Activated T-helper 17 cell treated with anti-CD3 and anti-CD28 coated beads, Interleukin-2, amount 50 U/mL, for 72 hours (primary cell): ENCODE data around the gene DRD4. TPM values are rescaled to one million over a fixed set of nuclear protein-coding genes. Genes with fewer than 3 reads are reported as not detected.

Experiments used
- ATAC-seq: fragments of 150-1000 bp; cut with Tn5 transposase; replicated peaks from 2 replicates; pipeline ENCODE4 v1.10.0; 2021; ENCODE audit warnings: mild to moderate bottlenecking, moderate library complexity
- H3K27ac Mint-ChIP-seq: one replicate; pipeline ENCODE4 v1.8.0; 2022; ENCODE audit warnings: mixed read lengths
- H3K27me3 Mint-ChIP-seq: one replicate; pipeline ENCODE4 v1.8.0; 2022; ENCODE audit warnings: mixed read lengths
- H3K36me3 Mint-ChIP-seq: one replicate; pipeline ENCODE4 v1.8.0; 2022; ENCODE audit warnings: low read depth, mild to moderate bottlenecking, mixed read lengths
- H3K4me1 Mint-ChIP-seq: one replicate; pipeline ENCODE4 v1.8.0; 2022; ENCODE audit warnings: mixed read lengths
- H3K4me3 Mint-ChIP-seq: one replicate; pipeline ENCODE4 v1.8.0; 2022; ENCODE audit warnings: mild to moderate bottlenecking, mixed read lengths
- H3K9me3 Mint-ChIP-seq: one replicate; pipeline ENCODE4 v1.8.0; 2022; ENCODE audit warnings: mixed read lengths
- total RNA-seq, 2 donors: library from RNA; stranded (reverse); gene quantifications; one replicate each; pipeline ENCODE4 v1.2.3, GENCODE V29; 2022

DRD4 gene
- total RNA-seq, 2 donors from 2014 or later: 0.48 to 3.8 TPM

DNA sequence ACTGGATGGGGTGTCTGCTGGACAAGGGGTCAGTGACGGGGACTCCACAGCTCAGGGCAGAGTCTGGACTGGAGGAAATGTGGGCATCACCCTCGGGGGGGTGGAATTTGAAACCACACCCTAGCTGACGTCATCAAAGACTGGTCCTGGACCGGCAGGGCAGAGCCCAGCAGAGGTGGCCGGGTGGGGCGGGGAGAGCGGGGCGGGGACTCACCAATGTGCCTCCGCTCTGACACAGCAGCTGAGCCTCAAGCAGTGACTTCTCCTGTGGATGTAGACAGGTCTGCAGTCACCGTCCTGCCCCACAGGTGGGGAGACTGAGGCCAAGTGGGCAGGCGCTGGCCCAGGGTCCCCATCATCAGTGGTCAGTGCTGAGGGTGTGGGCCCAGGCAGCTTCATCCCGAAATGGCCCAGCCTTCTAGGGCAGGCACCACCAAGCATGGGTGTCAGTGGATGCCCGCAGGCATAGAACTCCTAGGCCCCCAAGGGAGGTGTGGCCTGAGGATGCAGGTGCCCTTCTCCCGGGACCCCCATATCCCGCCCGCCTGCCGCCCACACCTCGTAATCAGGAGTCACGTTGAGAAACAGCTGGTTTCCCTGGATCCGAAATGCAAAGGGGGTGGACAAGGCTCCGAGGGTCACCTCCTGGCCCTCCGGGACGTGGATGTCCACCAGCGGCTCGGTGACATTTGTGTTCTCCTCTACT lies 12.9 kb upstream of the DRD4 start:
- H3K4me3 Mint-ChIP-seq: no peak overlapping the region
- H3K36me3 Mint-ChIP-seq: peaks cover 20% of the 10 kb centered on the region
- no peak overlapping the region for H3K27ac Mint-ChIP-seq
- no peak for ATAC-seq
- H3K27me3 Mint-ChIP-seq: peaks cover 12% of the 10 kb centered on the region
- H3K9me3 Mint-ChIP-seq: no peaks in the 10 kb centered on the region
- peaks cover 17% of the 10 kb centered on the region for H3K4me1 Mint-ChIP-seq

DNA sequence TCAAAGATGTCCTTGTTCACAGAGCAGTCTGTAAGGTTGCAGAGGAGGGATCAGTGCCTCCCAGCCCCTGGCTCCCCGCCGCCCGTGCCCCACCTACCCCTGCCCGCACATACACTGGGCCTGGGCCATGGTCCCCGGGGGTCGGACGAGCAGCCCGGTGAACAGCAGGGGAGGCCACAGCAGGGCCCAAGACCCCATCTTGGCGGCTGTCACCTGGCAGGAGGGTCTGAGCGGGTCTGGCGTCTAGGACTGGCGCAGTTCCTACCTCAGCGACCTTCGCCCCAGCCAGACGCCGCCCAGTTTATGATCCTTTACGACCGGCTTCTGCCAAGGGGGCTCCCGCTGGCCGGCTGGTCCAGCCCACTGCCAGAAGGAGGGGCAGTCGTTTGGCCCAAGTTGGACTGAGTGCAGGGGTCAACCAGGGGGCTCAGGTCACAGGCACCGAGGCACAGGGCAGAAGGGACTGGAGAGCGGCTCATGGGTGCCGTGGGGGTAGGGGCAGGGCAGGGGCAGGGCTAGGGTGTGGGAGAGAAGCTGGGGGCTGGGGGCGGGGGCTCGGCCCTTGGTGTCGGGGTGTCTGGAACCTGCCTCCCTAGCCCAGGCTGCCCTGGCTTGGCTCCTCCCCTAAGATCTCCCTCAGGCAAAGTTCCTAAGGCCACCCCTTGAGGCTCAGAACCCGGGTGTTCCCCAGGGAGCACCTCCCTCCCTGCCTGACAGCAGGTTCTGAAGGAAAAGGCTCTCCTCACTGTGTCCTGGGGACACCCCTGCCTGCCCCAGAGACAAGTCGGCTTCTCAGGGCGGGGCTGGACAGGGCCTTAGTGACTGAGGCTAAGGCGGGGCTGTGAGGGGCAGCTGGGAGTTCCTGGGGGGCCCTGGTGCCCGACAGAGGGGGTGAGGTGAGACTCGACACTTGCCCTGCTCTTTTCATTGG lies 12.1 kb upstream of the DRD4 start, which contains the start of gene CDHR5:
Gene CDHR5, minus strand, starts transcription at position 251 of the 931 bp plus-strand sequence. Its CDS starts 53 bp downstream, at position 198.
- Mint-ChIP-seq H3K4me3 (no peak within 1 kb of the TSS), H3K27me3 (peaks cover 17% of the 10 kb centered on the region), H3K4me1 (peaks cover 23% of the 10 kb centered on the region), H3K36me3 (peaks cover 20% of the 10 kb centered on the region), H3K9me3 (no peaks in the 10 kb centered on the region), H3K27ac (no peak within 1 kb of the TSS)
- no peak for ATAC-seq

DNA sequence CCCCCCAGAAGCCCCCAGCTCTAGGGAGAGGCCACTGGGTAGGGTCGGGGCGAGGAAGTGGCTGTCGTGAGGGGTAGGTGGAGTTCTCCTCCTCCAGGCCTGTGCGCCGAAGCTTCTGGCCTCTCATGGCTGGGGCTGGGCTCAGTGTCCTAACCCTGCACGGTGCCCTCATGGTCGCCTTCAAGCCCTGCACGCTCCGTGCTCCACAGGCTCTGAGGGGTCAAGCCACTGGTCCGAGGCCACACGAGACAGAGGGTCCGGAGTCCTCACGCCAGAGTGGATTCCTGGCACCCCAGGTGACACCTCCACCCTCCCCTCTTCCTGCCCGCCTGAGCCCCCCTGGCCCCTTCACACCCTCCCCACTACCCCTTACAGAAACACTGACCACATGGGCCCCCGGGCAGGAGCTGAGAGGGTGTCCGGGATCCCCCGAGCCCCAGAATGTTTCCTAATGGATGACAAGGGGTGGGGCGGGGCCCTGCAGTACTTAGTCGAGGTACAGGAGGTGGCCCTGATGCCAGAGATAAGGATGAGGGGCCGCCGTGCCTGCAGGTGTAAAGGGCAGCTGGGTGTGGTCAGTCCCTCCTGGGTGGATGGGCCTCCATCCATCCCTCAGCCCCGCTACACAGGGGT lies 11.3 kb upstream of the DRD4 start:
- H3K27me3 Mint-ChIP-seq: peaks cover 17% of the 10 kb centered on the region
- H3K4me3 Mint-ChIP-seq: no peak overlapping the region
- no peak for ATAC-seq
- peaks cover 23% of the 10 kb centered on the region for H3K4me1 Mint-ChIP-seq
- no peak overlapping the region for H3K27ac Mint-ChIP-seq
- H3K9me3 Mint-ChIP-seq: no peaks in the 10 kb centered on the region
- peaks cover 20% of the 10 kb centered on the region for H3K36me3 Mint-ChIP-seq

DNA sequence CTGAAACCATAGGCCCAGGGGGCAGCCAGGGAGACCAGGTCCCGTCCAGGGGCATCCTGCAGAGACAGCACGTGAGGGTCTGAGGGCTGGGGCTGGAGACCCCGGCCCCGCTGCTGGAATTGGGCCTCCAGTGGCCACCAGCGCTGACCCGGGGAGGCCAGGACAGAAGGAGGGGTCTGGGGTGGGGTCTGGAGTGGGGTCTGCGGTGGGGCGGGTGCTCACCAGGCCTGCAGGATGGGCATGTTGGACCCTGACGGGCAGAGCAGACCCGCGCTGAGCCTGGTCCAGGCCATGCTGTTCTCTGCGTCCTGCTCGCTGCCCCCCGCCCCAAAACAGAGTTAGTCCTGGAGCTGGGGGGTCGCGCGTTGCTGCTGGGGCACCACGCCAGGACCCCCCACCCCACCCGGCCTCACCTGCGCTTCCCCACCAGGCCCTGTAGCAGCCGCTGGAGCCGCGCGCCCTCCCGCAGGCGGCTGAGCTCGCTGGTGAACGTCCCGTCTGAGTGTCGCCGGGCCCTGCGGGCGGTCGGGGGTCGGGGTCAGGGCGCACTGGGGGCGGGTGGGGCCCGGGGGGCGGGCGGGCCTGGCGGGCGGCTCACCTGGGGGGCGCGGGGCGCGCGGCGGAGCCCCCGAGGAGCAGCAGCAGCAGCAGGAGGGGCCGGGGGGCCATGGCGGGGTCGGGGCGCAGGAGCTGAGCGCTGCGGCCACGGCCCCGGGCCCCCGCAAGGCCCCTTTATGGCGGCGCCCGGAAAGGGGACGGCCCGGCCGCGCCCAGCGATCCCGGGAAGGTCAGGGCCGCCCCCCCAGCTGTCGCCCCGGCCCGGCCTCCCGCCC lies 10.4 kb upstream of the DRD4 start, which contains the start of gene SCT:
Gene SCT, minus strand, starts transcription at position 707 of the 833 bp plus-strand sequence. Its CDS starts 38 bp downstream, at position 669.
- ATAC-seq: no peak
- Mint-ChIP-seq H3K4me3 (peak within 1 kb of the TSS; percentile 52), H3K36me3 (peaks cover 20% of the 10 kb centered on the region), H3K9me3 (no peaks in the 10 kb centered on the region), H3K4me1 (peaks cover 23% of the 10 kb centered on the region), H3K27ac (no peak within 1 kb of the TSS), H3K27me3 (peaks cover 17% of the 10 kb centered on the region)

DNA sequence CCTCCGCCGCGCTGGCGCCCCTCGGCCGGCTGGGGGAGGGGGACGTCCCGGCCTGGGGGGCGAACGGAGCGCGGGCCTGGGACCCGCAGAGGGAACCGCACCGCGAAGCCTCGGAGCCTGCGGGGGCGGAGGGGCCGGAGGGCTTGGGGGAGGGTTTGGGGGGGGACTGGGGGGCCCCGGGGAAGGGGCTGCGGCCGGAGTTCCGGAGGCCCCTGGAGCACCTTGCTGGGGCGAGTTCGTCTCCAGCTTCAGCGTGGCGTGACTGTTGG lies 9.8 kb upstream of the DRD4 start:
- Mint-ChIP-seq H3K9me3 (no peaks in the 10 kb centered on the region), H3K27ac (no peak overlapping the region), H3K36me3 (peaks cover 20% of the 10 kb centered on the region), H3K4me1 (peaks cover 23% of the 10 kb centered on the region), H3K27me3 (peaks cover 17% of the 10 kb centered on the region), H3K4me3 (no peak overlapping the region)
- no peak for ATAC-seq

GRCh38 chr11:628056-628455 lies 9.0 kb upstream of the DRD4 start:
- Mint-ChIP-seq H3K27ac (no peak overlapping the region), H3K9me3 (no peaks in the 10 kb centered on the region), H3K36me3 (peaks cover 19% of the 10 kb centered on the region), H3K27me3 (peaks cover 17% of the 10 kb centered on the region), H3K4me1 (peaks cover 23% of the 10 kb centered on the region), H3K4me3 (peak overlapping the region; percentile 52)
- ATAC-seq: no peak

GRCh38 chr11:629237-629583 lies 7.9 kb upstream of the DRD4 start:
- Mint-ChIP-seq H3K27me3 (peaks cover 17% of the 10 kb centered on the region), H3K4me3 (peak overlapping the region; percentile 52)
- ATAC-seq: peak; percentile 53

GRCh38 chr11:630871-631270 lies 6.2 kb upstream of the DRD4 start:
- peaks cover 23% of the 10 kb centered on the region for H3K4me1 Mint-ChIP-seq
- H3K36me3 Mint-ChIP-seq: peaks cover 15% of the 10 kb centered on the region
- H3K27me3 Mint-ChIP-seq: peaks cover 17% of the 10 kb centered on the region

More at GRCh38 chr11:629237-629583, 7.9 kb upstream of the DRD4 start:
- Mint-ChIP-seq H3K4me1 (peaks cover 23% of the 10 kb centered on the region), H3K27ac (peak overlapping the region; percentile 65), H3K9me3 (no peaks in the 10 kb centered on the region), H3K36me3 (peaks cover 15% of the 10 kb centered on the region)

DNA sequence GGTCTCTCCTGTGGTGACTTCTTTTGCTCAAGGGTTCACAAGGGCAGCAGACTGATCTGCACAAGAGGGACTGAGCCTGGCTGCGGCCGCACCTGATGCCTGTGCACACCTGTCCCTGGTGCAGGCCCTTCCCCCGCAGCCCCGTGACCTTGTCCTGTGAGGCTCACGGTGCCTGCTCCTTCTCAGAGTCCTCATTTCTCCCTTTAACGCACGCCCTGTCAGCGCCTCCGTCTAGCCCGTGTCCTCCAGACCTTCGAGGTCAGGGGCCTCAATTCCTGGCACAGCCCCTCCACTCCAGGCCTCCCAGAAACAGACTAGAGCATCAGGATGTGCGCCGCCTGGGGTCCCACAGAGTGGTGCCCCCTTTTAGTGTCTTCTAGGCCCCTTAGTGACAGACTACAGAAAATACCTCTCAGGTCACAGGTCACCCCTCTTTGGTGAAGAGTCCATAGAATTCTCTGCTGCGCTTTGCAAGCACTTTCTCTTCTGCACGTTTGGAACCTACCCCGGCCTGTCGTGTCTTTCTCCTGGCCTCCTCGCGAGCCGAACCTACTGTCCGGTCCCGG lies 1.0 kb upstream of the DRD4 start:
- no peaks in the 10 kb centered on the region for H3K4me1 Mint-ChIP-seq
- H3K36me3 Mint-ChIP-seq: peaks cover 6% of the 10 kb centered on the region
- no peak overlapping the region for H3K4me3 Mint-ChIP-seq
- no peak for ATAC-seq
- peaks cover 8% of the 10 kb centered on the region for H3K27me3 Mint-ChIP-seq
- no peak overlapping the region for H3K27ac Mint-ChIP-seq
- no peaks in the 10 kb centered on the region for H3K9me3 Mint-ChIP-seq

More at GRCh38 chr11:630871-631270, 6.2 kb upstream of the DRD4 start:
- Mint-ChIP-seq H3K9me3 (no peaks in the 10 kb centered on the region), H3K27ac (no peak overlapping the region), H3K4me3 (no peak overlapping the region)
- no peak for ATAC-seq

DNA sequence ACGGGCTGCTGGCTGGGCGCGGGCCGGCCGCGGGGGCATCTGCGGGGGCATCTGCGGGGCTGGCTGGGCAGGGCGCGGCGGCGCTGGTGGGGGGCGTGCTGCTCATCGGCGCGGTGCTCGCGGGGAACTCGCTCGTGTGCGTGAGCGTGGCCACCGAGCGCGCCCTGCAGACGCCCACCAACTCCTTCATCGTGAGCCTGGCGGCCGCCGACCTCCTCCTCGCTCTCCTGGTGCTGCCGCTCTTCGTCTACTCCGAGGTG lies 194 bp downstream of the DRD4 start:
- Mint-ChIP-seq H3K4me3 (peak overlapping the region; percentile 41), H3K27me3 (peaks cover 8% of the 10 kb centered on the region), H3K36me3 (peaks cover 10% of the 10 kb centered on the region), H3K9me3 (no peaks in the 10 kb centered on the region), H3K27ac (no peak overlapping the region), H3K4me1 (no peaks in the 10 kb centered on the region)
- ATAC-seq: no peak

- Mint-ChIP-seq H3K27ac (no peak overlapping the region), H3K4me1 (no peaks in the 10 kb centered on the region)
Observed at GRCh38 chr11:637593-638521, 788 bp downstream of the DRD4 start.

DNA sequence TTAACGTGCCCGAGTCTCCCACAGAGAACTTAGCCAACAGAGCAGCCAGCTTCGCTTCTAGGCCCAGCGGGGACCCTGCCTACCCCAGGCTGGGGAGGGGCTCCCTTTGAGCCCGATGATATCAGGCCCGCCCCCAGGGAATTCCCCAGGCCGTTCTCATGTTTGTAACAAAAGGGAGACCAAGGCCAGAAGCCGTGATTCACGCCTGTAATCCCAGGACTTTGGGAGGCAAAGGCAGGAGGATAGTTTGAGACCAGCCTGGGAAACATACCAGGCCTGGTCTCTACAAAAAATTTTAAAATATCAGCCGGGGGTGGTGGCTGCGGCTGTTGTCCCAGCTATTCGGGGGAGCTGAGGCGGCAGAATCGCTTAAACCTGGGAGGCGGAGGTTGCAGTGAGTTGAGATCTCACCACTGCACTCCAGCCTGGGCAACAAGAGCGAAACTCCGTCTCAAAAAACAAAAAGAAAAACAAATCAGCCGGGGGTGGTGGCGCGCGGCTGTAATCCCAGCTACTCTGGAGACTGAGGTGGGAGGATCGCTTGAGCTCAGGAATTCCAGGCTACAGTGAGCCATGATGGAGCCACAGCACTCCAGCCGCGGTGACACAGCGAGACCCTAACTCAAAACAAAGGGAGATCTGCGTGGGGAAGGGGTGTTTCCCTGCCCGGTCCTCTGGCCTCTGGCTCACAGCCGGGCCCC lies 1.7 kb downstream of the DRD4 start:
- no peak overlapping the region for H3K27ac Mint-ChIP-seq
- peak overlapping the region; percentile 39 for H3K4me3 Mint-ChIP-seq
- peaks cover 10% of the 10 kb centered on the region for H3K36me3 Mint-ChIP-seq
- no peak for ATAC-seq
- peaks cover 8% of the 10 kb centered on the region for H3K27me3 Mint-ChIP-seq
- H3K9me3 Mint-ChIP-seq: no peaks in the 10 kb centered on the region
- no peaks in the 10 kb centered on the region for H3K4me1 Mint-ChIP-seq

More at GRCh38 chr11:637593-638521, 788 bp downstream of the DRD4 start:
- H3K36me3 Mint-ChIP-seq: peaks cover 10% of the 10 kb centered on the region
- peak overlapping the region; percentile 41 for H3K4me3 Mint-ChIP-seq
- H3K27me3 Mint-ChIP-seq: peaks cover 8% of the 10 kb centered on the region
- ATAC-seq: no peak
- H3K9me3 Mint-ChIP-seq: no peaks in the 10 kb centered on the region
